GM18951 (cell line): ENCODE measurements around the gene CINP.
"Not testable (repeated sequence)": the region's sequence is repeated elsewhere in the genome, so short reads cannot be mapped to it uniquely, and the experiment has no call there.

Experiments
- POLR2A ChIP-seq: IDR thresholded peaks from 4 replicates; pipeline ENCODE4 v1.6.1; 2011; ENCODE audit warnings: mild to moderate bottlenecking; ENCODE audit not compliant: insufficient read length, insufficient read depth; ENCODE audit errors: extremely low read depth
- in situ Hi-C: fragments of 300-500 bp; cut with MboI; formaldehyde crosslinking; loops from one replicate; pipeline ENCODE4 v1.12.0; 2022; ENCODE audit warnings: low sequenced_read_pairs, mixed read lengths, inconsistent platforms; ENCODE audit not compliant: unreplicated experiment

CINP gene

GRCh38 chr14:102371361-102371760 is 8.7 kb upstream of the CINP start:
- no peak for TF ChIP-seq POLR2A
- in situ Hi-C loops, result no loop called here

GRCh38 chr14:102370305-102370809 is 7.7 kb upstream of the CINP start:
- in situ Hi-C loops, result no loop called here
- TF ChIP-seq POLR2A, result no peak

- in situ Hi-C loops, result no loop called here
- TF ChIP-seq POLR2A, result no peak
Measured at GRCh38 chr14:102363182-102363943, 673 bp upstream of the CINP start.

- TF ChIP-seq POLR2A, result no peak
- in situ Hi-C loops, result no loop called here
Measured at GRCh38 chr14:102362084-102362483, 606 bp downstream of the CINP start.

- in situ Hi-C loops, result no loop called here
- TF ChIP-seq POLR2A, result no peak
Measured at GRCh38 chr14:102360388-102360787, 2.3 kb downstream of the CINP start.

GRCh38 chr14:102359341-102359740 is 3.3 kb downstream of the CINP start:
- no peak for TF ChIP-seq POLR2A
- in situ Hi-C loops, result no loop called here

- in situ Hi-C loops, result no loop called here
- no peak for TF ChIP-seq POLR2A
Measured at GRCh38 chr14:102356280-102356679, 6.4 kb downstream of the CINP start.

GRCh38 chr14:102353126-102353619 is 9.5 kb downstream of the CINP start:
- in situ Hi-C loops, result no loop called here
- TF ChIP-seq POLR2A, result no peak

- in situ Hi-C loops, result no loop called here
- TF ChIP-seq POLR2A, result no peak
Measured at GRCh38 chr14:102352213-102352612, 10.5 kb downstream of the CINP start.

GRCh38 chr14:102351593-102351992 is 11.1 kb downstream of the CINP start:
- in situ Hi-C loops, result not testable (repeated sequence)

- no peak for TF ChIP-seq POLR2A
- in situ Hi-C loops, result no loop called here
Measured at GRCh38 chr14:102351023-102351422, 11.7 kb downstream of the CINP start.

- in situ Hi-C loops, result no loop called here
- no peak for TF ChIP-seq POLR2A
Measured at GRCh38 chr14:102348376-102348775, 14.3 kb downstream of the CINP start.

GRCh38 chr14:102346645-102347044 is 16.0 kb downstream of the CINP start:
- in situ Hi-C loops, result no loop called here

GRCh38 chr14:102345232-102345631 is 17.5 kb downstream of the CINP start:
- TF ChIP-seq POLR2A, result no peak

More at GRCh38 chr14:102346645-102347044, 16.0 kb downstream of the CINP start:
- no peak for TF ChIP-seq POLR2A

More at GRCh38 chr14:102345232-102345631, 17.5 kb downstream of the CINP start:
- in situ Hi-C loops, result no loop called here
